ENCODE results near the gene CDH5. TPM values are rescaled to one million over a fixed set of nuclear protein-coding genes. Genes with fewer than 3 reads are reported as not detected.

The CDH5 gene
- total and polyA plus RNA-seq, 2 donors (not counting 3 experiments of a cell fraction or from before 2014, with no cell fraction given): 765 to 815 TPM

GRCh38 chr16:66416136-66416535, 49.6 kb downstream of the CDH5 start:
- ChIA-PET CTCF (interaction anchor here (1.8 kb wide), 1 partner anchor 9 kb away, joined by 6 read pairs; no protein-coding TSS in a partner anchor), POLR2A (no interaction called here)
- Histone ChIP-seq H3K79me2 (ENCODE audit: control insufficient read depth, insufficient read depth, low read length) (no peaks in the 10 kb centered on the region), H3K4me3 (replicated peaks in 1 of 3; ENCODE audit: insufficient read depth in 1 of 3, low read depth in 1 of 3, low read length in 3 of 3) (no peak overlapping the region), H3K9me3 (replicated peaks; ENCODE audit: control insufficient read depth, insufficient read depth, low read length) (no peaks in the 10 kb centered on the region), H2AFZ (ENCODE audit: low read depth, low read length) (no peak overlapping the region), H3K4me2 (ENCODE audit: insufficient read depth, low read length) (no peak overlapping the region), H3K4me1 (ENCODE audit: control insufficient read depth, extremely low read depth, insufficient read depth, low read length) (no peaks in the 10 kb centered on the region), H3K36me3 (ENCODE audit: control insufficient read depth in 2 of 2, extremely low read depth in 1 of 2, insufficient read depth in 2 of 2, low read length in 2 of 2) (no peaks in the 10 kb centered on the region), H3K9ac (replicated peaks; ENCODE audit: extremely low read depth, insufficient read depth, low read length) (no peak overlapping the region), H4K20me1 (replicated peaks; ENCODE audit: control insufficient read depth, extremely low read depth, insufficient read depth, low read length) (no peaks in the 10 kb centered on the region), H3K9me1 (replicated peaks; ENCODE audit: control insufficient read depth, extremely low read depth, insufficient read depth, low read length) (no peaks in the 10 kb centered on the region), H3K27ac (ENCODE audit: insufficient read depth, low read depth, low read length) (no peak overlapping the region), H3K27me3 (ENCODE audit: control insufficient read depth in 2 of 2, insufficient read depth in 2 of 2, low read length in 2 of 2) (peaks cover 9 to 16% of the 10 kb centered on the region in 2 experiments)
- no TSS peak for BruUV-seq (replicated peaks)
- no peak for TF ChIP-seq CTCF (IDR thresholded peaks at IDR 0.05; ENCODE audit: extremely low read depth in 1 of 2, insufficient read depth in 1 of 2, low read depth in 1 of 2, low read length in 2 of 2)
- no peak for TF ChIP-seq JUN (IDR thresholded peaks at IDR 0.05; ENCODE audit: borderline replicate concordance, insufficient read depth, insufficient read length, low read depth)
- no peak for TF ChIP-seq POLR2AphosphoS5 (IDR thresholded peaks at IDR 0.05; ENCODE audit: insufficient read depth, low read depth, low read length)
- no peak for TF ChIP-seq MYC (IDR thresholded peaks at IDR 0.05; ENCODE audit: low read depth, low read length)
- no peak for TF ChIP-seq EZH2 (IDR thresholded peaks at IDR 0.05; ENCODE audit: borderline replicate concordance, low read depth, low read length, severe bottlenecking)
- no peak for TF ChIP-seq POLR2A (IDR thresholded peaks at IDR 0.05; ENCODE audit: low read depth, low read length)
- no peak for TF ChIP-seq MAX (IDR thresholded peaks at IDR 0.05; ENCODE audit: insufficient read depth, insufficient read length)
- no peak for TF ChIP-seq FOS (IDR thresholded peaks at IDR 0.05; ENCODE audit: borderline replicate concordance, insufficient read depth, low read length)
- no peak for TF ChIP-seq GATA2 (IDR thresholded peaks at IDR 0.05; ENCODE audit: insufficient read depth, insufficient read length, low read depth, low read length)
- intact Hi-C loops (cut with micrococcal nuclease): no loop called here
- dilution Hi-C loops (cut with MboI; ENCODE audit: extremely low pct_ligation_motif_present, low sequenced_read_pairs): no loop called here
- DNase-seq (ENCODE audit: low read depth, low spot score): no peak
- no peak for FAIRE-seq

Data from endothelial cell of umbilical vein (primary cell).